LHCN-M2 (cell line): ENCODE results near the gene NFATC2IP. TPM values are rescaled to one million over a fixed set of nuclear protein-coding genes. Genes with fewer than 3 reads are reported as not detected.

ENCODE experiments used
- DNase-seq: peaks from one replicate; pipeline ENCODE4 v3.0.0-alpha.2; 2012; ENCODE audit warnings: low read depth
- polyA plus RNA-seq: library from polyadenylated mRNA; unstranded; fragments of >200 nt; gene quantifications from one replicate; pipeline ENCODE4 v1.2.1, GENCODE V29; 2012; ENCODE audit warnings: missing spikeins
- total RNA-seq: library from RNA; depleted of rRNA; stranded (reverse); fragments of >200 nt; gene quantifications from 2 replicates; pipeline ENCODE4 v1.2.3, GENCODE V29; 2014; rRNA removed

NFATC2IP gene
- 25.5 and 26.6 TPM in 2 replicates for total RNA-seq
- 17.5 TPM for polyA plus RNA-seq

DNA sequence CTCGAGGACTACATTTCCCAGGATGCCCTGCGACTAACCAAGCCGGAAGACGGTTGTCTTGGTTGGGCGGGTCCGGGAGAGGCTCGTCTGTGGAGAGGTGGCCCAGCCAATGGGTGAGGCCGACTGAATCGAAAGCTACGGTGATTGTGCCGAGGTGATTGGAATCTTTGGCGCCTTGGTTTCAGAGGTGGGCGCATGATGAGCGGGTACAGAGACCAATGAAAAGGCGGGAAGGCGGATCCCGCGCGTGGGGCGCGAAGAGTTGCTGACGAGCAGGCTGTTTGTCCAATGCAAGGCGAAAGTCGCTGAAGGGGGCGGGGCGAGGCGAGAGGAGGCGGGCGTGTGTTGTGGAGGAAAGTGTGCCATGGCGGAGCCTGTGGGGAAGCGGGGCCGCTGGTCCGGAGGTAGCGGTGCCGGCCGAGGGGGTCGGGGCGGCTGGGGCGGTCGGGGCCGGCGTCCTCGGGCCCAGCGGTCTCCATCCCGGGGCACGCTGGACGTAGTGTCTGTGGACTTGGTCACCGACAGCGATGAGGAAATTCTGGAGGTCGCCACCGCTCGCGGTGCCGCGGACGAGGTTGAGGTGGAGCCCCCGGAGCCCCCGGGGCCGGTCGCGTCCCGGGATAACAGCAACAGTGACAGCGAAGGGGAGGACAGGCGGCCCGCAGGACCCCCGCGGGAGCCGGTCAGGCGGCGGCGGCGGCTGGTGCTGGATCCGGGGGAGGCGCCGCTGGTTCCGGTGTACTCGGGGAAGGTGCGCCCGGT, at the start of gene NFATC2IP:
Gene NFATC2IP (plus strand): TSS at position 290 of the 762 bp plus-strand sequence. CDS start 75 bp downstream, at position 365.
- peak; percentile 100 for DNase-seq

DNA sequence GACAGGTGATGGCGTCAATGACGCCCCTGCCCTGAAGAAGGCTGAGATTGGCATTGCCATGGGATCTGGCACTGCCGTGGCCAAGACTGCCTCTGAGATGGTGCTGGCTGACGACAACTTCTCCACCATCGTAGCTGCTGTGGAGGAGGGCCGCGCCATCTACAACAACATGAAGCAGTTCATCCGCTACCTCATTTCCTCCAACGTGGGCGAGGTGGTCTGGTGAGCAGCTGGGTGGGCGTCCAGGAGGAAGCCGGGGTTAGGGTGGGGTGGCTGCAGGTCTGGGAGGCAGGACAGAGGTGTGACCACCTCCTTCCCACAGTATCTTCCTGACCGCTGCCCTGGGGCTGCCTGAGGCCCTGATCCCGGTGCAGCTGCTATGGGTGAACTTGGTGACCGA, 48.9 kb upstream of the NFATC2IP start:
- no peak for DNase-seq

DNA sequence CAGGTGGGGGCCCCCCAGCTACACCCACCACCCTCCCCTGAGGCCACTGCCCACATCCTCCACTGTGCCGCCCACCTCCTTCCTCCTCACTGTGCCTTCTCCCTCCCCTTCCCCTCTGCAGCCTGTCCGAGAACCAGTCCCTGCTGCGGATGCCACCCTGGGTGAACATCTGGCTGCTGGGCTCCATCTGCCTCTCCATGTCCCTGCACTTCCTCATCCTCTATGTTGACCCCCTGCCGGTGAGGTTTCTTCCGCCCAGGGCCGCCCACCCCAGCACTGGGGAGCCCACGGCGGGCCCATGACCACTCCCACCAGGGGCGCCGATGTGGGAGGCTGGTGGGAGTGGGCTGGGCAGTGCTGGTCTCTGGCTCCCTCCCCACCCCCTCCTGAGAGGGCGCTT, 47.8 kb upstream of the NFATC2IP start:
- no peak for DNase-seq

DNA sequence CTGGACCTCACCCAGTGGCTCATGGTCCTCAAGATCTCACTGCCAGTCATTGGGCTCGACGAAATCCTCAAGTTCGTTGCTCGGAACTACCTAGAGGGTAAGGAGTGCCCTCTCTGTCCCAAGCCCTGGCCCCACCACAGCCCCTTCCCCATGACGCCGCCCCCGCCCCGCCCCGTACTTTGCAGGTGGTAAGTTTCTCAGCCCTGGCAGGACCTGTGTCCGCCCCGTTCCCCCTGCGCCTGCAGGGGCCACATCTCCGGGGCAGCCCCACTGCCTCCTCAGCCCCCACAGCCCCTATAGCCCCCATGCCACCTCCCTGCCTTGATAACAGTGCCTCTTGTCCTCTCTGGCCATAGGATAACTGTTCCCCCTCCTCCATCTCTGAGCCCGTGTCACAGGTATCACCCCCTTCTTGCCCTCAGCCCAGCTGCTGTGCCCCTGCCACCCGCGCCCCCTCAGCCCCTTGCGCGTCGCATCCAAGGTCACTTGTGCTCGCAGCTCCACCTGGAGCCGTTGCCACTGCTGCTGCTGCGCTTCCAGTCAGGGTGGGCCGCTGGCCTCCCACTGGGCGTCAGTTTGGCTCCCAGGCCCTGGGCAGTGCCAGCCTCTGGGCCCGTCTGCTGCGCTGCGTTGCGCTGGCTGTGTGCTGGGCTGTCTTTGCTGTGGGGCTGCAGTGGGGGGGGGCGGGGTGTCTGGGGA, 47.2 kb upstream of the NFATC2IP start:
- DNase-seq: no peak

DNA sequence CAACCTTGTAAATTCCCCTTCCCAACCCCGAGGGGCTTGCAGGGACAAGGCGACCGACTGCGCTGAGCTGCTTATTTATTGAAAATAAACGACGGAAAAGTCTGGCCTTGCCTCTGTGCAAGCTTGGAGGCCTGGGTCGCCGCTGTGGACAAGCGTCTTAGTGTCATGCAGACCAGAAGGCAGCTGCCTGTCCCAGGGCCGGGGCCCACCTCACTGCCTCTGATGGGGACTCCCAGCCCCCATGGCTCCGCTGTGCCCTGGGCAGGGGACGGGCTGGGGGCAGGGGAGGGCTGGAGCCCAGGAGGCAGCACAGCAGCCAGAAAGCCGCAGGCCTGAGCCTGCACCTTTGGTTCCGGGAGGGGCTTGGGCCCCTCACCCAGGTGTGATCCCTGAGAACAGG, 46.4 kb upstream of the NFATC2IP start:
- DNase-seq: no peak

DNA sequence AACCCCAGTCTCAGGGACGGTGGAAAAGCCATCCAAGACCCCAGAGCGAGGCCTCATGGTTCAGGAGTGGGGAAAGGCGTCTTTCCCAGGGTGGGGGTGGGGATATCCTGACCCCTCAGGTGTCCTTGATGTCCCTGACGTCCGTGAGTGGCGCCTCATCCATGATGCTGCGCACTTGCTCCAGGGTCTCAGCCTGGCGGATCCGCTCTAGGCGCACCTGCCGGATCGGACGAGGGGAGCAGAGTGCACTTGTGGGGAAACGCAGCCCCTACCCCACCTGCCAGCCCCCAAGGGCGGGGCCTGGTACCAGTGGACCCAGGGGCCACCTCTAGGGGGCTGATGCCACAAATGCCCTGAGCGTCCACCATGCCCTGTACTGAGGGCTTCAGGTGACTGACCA, 45.9 kb upstream of the NFATC2IP start:
- no peak for DNase-seq

DNA sequence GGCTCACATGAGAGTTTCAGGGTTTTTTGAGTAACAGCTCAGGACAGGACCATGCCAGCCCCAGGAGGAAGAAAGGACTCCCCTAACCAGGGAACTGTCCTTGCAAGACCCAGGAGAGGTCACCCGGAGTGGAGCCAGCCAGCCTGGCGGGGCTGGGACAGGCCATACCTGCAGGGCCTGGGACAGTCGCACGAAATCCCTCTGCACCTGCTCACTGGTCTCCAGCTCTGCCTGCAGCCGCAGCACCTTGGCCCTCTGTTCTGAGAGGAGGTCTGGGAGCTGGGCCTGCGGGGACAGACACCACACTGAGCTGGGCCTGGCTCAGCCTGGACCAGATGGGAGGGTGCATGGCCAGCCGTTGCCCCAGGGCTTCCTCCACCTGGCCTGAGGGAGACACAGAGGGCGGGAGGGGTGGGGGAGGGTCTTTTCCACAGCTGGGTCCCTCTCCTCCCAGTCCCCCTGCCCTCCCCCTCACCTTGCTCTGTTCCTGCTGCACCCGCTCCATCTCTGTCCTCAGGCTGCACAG, 45.4 kb upstream of the NFATC2IP start:
- DNase-seq: no peak

DNA sequence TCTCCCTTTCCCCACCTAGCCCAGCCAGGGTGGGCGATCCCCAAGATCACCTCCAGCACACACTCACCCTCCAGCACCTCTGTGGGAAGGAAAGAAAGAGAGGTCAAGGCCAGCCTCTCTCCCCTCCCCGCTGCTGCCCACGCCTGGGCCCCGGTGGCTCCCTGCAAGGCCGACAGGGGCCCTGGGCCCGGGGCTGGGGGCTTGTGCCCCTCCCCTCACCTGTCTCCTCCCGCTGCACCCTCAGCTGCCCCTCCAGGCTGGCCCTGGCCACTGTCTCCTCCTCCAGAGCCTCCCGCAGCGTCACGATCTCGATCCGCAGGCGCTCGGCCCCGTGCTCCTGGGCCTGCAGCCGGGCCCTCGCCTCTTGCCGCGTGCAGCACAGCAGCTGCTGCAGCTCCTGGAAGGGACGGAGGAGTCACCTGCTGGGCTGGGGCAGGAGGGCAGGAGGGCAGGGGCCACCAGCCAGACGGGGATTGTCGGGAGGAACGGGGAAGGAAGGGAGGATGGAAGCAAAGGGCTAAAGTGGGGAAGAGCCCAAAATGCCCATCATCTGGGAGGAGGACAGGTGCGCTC, 44.9 kb upstream of the NFATC2IP start:
- no peak for DNase-seq

DNA sequence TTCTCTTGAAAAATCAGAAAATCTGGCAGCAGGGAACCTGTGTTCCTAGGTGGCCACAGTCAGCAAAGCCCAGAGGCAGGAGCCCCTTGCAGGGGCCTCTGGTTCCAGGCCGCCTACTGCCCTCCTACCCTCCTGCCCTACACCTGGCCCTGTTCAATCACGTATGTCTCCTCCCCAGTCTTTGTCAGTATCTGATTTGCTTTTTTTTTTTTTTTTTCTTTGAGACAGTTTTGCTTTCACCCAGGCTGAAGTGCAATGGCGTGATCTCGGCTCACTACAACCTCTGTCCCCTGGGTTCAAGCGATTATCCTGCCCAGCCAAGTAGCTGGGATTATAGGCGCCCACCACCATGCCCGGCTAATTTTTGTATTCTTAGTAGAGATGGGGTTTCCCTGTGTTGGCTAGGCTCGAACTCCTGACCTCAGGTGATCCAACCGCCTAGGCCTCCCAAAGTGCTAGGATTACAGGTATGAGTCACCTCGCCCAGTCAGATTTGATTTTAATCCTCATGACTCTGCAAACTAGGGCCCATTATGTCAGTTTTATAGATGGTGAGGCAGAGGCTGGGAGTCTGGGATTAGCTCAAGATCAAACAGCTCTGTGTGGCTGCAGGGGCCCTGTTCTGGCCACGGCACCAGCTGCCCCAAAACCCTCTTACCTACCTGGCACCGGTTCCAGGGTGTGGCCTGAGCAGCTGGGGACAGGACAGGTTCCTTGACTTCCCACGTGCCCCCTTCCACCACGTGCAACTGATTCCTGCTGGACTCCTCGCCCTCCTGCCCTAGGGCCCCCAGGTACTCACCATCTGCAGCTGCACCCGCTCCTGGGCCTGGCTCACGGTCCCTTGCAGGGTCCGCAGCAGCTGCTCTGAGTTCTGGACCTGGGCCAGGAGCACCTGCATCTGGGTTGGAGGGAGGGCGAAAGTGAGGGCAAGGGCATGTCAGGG, 40.4 kb upstream of the NFATC2IP start:
- DNase-seq: peak; percentile 26

DNA sequence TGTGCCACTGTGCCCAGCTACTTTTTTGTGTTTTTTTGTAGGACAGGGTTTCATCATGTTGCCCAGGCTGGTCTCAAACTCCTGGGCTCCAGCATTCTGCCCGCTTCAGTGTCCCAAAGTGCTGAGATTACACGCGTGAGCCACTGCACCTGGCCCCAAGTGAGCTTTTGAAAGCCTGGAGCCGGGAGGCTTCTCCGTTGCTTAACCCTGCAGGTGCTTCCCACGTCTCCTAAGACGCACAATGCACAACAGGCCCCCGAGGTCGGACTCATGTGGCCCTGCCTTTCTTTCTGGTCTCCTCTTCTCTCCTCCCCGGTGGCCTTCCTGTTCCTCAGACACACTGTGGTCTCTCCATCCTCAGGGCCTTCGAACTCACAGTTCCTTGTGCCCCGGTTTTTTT, 38.2 kb upstream of the NFATC2IP start:
- DNase-seq: no peak

DNA sequence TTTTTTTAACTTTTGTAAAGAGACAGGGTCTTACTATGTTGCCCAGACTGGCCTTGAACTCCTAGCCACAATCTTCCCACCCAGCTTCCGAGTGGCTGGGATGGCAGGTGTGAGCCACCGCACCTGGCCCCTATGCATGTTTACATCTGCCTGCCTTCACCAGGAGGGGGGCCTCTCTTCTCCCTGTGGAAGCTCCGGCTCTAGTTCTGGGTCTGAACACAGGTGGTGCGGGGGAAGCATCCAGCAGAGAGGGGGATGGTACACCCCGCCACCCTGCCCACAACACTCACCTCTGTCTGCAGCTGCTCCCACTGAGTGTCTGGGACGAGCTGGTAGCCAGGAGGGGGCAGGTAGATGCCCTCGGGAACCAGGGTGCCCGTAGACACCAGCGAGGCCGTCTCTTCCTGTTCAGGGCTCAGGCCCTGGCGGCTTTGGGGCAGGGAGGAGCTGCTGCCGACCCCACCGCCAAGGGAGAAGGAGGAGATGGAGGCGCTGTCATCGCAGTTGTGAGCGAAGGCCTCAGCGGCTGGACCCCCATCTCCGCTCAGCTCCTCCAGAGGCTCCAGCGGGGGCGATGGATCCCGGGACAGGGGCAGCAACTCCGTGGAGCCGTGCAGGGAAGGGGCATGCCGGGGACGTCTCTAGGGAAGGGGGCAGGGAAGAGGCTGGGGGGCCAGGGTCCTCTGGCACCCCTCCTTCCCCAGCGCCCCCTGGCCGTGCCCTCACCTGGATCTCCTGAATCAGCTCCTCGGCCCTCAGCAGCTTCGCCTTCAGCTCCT, 36.6 kb upstream of the NFATC2IP start:
- DNase-seq: no peak

DNA sequence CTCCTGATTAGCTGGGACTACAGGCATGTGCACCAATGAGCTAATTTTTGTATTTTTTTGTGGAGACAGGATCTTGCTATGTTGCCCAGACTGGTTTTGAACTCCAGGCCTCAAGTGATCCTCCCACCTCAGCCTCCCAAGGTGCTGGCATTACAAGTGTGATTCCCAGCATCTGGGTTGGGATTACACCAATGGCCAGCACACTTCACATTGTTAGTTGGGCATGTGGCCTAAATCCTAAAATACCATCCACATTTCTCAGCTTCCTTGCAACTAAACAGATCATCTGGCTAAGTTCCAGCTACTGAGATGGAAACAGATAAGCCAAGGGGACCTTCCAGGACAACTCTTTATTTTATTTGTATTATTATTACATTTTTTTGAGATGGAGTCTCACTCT, 35.6 kb upstream of the NFATC2IP start:
- peak; percentile 36 for DNase-seq

DNA sequence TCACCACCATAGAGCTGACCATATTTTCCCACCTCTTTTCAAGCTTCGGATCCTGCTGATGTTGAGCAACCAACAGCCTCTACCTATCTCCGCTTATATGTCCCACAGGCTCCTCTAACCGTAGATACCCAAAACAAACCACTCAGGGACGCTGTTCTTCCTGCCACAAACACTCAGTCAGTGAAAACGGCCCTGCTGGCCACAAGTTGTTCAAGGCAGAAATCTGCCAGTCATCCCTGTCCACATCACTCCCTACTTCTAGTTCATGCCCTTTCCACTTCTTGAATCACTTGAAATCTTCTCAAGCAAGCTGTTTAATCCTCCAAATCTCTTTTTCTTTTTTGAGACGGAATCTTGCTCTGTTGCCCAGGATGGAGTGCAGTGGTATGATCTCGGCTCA, 33.6 kb upstream of the NFATC2IP start:
- DNase-seq: no peak

DNA sequence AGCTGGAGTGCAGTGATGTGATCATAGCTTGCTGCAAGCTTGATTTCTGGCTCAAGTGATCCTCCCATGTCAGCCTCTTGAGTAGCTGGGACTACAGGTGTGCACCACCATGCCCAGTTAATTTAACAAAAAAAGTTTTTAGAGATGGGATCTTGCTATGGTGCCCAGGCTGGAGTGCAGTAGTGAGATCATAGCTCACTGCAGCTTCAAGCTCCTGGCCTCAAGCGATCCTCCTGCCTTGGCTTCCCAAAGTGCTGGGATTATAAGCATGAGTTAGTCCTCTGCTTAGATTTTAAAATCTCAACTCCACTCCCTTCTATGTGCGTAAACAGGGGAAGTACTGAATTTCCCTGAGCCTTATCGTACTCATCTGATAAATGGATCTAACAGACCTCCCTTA, 32.0 kb upstream of the NFATC2IP start:
- DNase-seq: no peak

DNA sequence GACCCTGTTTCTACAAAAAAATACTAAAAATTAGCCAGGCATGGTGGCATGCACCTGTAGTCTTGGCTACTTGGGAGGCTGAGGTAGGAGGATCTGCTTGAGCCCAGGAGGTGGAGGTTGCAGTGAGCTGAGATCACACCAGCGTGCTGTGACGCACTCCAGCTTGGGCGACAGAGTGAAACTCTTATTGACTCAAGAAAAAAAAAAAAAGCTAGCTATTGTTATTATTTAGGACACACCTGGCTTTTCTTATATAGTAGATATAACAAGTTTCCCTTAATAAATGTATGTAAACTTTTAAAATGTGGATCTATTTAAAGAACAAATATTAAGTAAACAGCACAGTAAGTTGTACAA, 27.5 kb upstream of the NFATC2IP start:
- DNase-seq: no peak

DNA sequence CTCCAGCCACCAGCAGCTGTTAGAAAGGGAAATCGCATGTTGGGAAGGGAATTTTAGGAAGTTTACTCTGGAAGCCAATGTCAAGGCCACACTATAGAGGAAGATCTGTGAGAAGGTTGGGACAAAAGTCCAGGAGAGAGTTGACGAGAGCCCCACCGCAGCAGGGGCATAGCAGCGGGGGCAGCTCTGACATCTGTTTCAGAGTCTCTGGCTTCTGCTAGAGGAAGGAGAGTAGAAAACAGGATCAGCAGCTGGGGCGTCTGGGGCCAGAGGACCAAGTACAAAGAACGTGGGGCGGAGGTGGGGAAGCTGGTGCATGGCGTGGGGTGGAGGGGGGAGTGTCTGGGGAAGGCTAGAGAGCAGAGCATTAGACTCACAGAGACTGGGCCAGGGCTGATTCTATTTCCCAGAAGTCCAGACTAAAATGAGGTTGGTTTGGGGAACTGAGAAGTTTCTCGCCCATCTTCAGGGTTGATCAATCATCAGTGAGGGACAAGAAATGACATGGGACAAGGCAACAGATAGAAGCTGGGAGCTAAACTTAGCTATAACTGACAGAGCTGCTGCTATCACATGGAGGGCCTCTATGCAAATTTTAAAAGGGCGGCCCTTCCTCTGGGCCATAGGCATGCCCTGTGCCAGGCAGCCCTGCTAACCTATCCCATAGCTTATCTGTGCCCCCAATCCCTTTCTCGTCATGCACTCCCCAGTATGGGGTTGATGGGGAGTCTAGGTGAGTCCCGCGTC, 26.9 kb upstream of the NFATC2IP start:
- DNase-seq: no peak

DNA sequence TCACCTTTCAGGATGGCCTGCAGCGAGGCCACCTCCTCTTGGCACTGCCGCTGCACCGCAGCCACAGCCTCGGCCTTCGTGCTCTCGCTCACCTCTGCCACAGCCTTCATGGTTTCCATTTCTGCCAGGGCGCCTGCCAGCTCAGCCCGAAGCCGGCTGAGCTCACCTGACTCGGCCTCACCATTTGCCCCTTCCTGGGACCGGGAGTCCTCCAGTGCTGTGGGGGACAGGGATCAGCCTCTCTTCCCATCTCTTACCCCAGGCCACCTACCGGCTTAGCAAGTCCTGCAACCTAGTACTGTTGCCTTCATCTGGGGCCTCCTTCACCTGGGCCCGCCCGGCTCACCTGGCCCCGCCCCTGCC, 26.4 kb upstream of the NFATC2IP start:
- no peak for DNase-seq

DNA sequence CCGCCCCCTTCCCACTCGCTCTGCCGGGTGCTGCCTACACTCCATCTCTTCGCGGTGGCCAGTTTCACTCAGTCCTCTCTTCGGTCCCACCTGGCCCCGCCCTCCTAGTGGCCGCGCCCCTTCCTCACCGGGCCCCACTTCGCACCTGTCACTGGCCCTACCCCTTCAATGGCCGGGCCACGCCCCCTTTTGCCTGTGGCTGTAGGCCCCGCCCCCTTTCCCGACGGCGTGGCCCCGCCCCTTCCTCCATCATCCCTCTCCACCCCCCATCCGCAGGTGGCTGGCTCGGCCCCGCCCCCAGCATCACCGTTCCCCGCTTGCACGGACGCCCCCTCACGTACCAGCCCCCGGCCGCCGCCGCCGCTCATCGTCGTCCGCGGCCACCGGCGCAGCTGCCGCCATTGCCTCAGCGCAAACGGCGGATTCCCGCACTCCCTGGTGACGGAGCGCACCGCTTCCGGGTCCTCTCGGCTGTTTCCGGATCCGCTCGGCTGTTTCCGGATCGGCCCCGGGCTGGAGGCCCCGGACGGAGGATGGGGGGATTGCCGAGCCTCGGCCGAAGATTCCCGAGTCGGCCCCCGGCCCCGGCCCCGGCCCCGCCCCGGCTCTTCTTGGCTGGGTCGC, 25.9 kb upstream of the NFATC2IP start, which contains the start of gene RABEP2:
Gene RABEP2 (minus strand): TSS at position 477 of the 624 bp plus-strand sequence. CDS start 75 bp downstream, at position 402.
- peak; percentile 86 for DNase-seq
